ENCODE data around the gene SIAH1.

- TF ChIP-seq CTCF (IDR thresholded peaks at IDR 0.05), result no peak
- TF ChIP-seq POLR2A (IDR thresholded peaks at IDR 0.05; ENCODE audit: low read depth), result no peak
Observed at GRCh38 chr16:48358419-48358818, 26.8 kb downstream of the SIAH1 start.
